ENCODE results near the gene DLGAP1. TPM values are rescaled to one million over a fixed set of nuclear protein-coding genes. Genes with fewer than 3 reads are reported as not detected.
A peak's percentile ranks its signal among the peaks of the same experiment; 100 is the strongest.

DLGAP1 gene
- total RNA-seq, 1 experiment from 2014 or later = not detected

DNA sequence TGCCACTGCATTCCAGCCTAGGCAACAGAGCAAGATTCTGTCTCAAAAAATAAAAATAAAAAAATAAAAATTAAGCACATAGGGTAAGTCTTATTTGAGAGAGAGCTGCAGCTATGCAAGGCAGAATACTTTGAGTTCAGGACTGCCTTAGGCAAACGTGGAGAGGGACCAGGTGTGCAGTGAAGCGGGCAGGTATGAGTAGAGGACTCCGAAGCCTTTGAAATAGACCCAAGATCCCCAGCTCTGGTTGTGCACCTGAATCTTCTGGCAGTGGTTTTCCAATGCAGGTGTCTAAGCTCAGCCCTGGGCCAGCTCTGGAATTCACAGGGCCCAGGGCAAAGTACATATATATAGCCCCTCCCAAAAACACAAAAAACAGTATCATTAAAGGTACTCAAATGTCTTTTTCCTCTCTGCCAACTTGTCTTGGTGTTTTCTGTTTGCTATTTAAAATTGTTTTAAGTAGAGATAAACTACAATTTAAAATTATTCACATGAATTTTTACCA lies 983.9 kb downstream of the DLGAP1 start:
- no peak for DNase-seq (ENCODE audit: low spot score)

DNA sequence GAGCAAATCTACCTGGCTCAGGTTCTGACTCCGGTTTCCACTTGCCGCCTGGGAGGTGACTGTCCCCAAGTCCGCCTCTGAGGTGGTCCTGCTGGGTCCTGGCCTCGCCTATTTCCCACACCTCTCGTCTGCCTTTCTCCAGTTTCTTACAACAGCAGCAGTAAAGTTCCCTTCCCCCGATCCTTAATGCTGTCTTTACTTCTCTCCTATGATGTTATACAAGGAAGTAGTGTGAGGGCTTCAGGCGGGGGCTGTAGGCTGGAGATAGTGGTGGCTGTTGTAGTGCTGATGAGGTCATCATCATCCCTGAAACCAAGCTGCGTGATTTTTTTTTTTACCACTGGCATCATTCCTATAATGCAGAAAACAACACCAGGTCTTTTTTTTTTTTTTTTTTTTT lies 986.3 kb downstream of the DLGAP1 start:
- DNase-seq (ENCODE audit: low spot score) = no peak

DNA sequence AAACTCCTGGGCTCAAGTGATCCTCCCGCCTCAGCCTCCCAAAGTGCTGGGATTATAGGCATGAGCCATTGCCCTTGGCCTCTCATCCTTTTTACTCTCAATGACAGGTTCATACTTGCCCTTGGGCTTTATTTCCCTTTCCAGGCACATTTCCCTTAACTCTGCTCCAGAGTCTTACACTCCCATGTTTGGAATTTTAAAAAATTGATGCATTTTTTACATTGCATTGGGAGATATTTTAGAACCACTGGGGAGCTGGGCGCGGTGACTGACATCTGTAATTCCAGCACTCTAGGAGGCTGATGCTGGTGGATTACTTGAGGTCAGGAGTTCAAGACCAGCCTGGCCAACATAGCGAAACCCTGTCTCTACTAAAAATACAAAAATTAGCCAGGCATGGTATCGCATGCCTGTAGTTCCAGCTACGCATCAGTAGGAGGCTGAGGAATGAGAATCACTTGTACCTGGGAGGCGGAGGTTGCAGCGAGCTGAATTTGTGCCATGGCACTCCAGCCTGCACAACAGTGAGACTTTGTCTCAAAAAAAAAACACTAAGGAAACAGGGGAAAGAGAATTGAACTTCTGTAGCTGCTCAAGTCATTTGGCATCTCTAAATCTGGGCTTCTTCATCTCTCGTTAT lies 986.9 kb downstream of the DLGAP1 start:
- DNase-seq (ENCODE audit: low spot score) = no peak

DNA sequence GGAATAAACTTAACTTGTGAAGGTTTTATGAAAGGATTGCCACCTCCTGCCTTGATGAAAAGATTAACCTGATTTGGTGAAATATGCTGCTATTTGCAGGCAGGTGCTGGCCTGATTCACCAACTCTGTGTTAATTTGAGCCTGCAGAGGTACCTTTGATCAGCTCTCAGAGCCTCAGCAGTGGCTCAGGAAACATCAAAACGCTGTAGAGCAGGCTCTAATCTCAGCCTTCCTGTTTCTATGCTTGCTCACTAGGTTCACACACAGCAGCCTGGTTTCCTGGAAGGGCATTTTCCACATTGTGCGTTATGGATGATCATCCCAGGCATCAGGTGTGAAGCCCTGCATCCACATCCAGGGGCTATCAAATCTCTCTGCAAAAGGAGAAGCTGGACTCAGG lies 988.2 kb downstream of the DLGAP1 start:
- DNase-seq (ENCODE audit: low spot score) = no peak

DNA sequence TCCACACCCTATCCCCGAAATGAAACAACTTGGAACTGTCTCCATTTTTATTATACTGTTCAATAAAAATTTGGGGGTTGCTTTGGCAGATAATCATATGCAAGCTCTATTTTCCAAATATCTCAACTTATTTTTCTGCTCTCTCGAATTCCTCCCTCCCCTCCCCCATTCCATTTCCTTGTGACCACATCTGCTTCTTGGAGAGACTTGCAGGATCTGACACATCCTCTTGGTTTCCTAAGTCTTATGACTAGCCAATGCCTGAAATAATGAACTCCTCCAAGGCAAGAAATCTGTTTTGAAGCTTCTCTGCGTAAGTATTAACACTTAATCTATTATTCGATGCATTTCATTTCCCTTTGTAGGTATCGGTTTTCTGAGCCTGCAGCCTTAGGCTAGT lies 989.1 kb downstream of the DLGAP1 start:
- peak; percentile 67 for DNase-seq (ENCODE audit: low spot score)

DNA sequence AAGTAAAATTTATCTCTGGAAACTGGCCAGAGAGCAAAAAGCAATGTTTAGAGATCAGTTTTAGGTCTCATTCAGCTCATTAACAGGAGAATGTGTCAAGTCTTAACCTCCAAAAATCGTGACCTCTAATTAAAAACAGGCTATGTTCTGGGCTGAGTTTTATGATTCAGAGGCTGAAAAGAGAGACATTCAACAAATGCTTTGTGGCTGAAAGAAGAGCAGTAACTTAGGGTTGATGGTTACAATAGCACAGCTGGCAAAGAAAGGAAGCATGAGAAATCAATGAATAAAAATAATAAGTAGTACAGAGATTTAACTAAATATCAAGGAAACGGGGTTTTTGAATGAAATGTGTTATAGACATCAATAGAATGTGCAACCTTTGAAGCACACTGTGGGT lies 992.1 kb downstream of the DLGAP1 start:
- DNase-seq (ENCODE audit: low spot score) = no peak

DNA sequence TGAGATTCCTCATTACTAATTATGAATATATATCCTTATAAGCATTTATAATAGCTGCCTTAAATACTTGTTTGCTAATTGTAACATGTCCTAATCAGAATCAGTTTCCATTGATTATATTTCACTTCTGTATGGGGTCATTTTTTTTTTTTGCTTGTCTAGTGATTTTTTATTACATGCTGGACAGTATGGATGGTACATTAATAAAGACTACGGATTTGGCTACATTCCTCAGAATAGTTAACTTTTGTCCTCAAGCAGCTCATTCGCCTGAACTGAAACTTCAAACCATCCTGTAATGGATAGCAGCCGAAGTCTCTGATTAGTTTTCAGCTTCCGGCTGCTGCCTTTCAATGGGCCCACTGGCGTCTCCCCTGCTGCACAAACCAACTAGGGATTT lies 993.4 kb downstream of the DLGAP1 start:
- DNase-seq (ENCODE audit: low spot score) = no peak

DNA sequence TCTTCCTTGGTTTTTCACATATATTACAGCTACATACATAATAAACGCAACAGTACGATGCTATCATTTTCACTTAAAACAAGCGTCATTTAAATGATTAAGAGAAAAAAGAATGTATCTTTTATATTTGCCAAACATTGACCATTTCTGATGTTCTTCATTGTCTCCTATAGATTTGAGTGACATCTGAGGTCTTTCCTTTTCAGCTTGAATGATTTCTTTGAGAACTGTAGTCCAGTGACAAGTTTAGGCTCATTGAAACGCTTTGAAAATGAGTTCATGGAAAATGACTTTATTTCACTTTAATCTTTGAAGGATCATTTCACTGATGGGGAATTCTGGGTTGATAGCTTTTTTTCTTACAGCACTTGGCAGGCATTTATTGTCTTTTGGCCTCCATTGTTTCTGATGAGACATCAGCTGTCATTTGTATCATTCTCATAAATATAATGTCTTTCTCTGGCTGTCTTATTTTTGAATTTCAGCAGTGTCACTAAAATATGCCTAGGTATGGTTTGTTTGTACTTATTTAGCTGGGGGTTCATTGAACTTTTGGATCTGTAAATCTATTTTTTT lies 994.2 kb downstream of the DLGAP1 start:
- DNase-seq (ENCODE audit: low spot score) = no peak

DNA sequence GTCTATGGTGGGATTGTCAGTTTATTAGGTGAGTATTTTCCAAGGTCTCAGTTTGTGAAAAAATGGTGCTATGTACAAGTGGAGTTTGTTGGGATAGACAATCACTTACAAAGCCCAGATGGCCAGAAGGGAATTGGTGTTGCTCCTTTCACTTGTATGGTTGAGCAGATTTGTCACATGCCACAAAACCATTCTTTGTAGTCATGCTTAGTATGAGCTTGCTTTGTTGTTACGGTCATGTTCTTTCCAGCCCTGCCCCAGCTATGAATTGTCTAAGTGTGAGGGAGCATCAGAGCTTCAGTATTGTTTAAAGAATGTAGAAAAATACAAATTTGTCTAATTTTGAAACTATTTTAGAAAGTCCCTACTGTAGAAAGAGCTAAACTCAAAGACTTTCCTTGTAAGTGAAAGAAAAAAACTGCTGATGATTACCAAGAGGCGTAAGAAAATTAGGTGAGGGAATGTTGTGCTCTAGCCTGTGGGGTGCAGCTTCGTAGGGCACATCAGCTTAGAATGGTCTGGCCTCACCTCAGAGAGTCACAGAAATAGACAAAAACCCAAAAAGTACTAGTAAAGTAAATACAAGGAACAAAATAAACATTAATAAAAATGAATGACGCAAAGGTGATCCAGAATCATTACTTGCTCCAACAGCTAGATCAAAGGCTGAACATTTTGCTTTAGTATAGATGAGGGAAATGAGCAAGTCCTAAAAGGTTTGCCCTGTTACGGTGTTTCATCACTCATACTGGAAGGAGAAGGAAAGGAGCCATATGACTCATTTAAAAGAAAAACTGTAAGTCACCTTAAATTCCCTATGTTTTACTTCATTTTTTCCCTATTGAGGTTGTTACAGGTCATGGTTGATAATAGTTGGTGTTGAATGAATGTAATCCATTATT lies 995.9 kb downstream of the DLGAP1 start:
- DNase-seq (ENCODE audit: low spot score) = peak; percentile 51

DNA sequence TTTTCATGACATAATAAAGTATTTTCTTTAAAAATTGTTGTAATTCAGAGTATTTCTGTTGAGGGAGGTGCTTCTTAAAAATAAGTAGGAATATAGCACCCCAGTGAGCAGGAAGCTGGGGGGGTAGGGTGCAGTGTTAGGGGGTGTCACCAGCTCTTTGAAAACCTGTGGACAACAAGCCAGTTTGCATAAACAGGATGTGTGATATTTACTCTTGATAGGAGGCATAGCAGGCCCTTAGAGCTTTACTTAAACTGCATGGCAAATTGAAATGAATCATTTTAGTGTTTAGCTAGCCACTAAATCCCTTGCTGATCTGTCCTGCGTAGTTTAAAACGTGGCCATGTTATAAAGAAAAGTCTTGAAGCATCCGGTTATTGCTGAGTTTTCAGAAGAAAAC lies 996.7 kb downstream of the DLGAP1 start:
- no peak for DNase-seq (ENCODE audit: low spot score)

DNA sequence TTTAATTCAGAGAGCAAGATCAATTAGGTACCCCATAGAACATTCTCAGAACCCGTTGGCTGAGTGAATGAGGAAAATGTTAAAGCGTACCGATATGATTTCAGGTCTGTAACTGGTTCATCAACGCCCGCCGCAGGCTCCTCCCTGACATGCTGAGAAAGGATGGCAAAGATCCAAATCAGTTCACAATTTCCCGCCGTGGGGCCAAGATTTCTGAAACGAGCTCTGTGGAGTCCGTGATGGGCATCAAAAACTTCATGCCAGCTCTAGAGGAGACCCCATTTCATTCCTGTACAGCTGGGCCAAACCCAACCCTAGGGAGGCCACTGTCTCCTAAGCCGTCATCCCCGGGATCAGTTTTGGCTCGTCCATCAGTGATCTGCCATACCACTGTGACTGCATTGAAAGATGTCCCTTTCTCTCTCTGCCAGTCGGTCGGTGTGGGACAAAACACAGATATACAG lies 997.8 kb downstream of the DLGAP1 start:
- no peak for DNase-seq (ENCODE audit: low spot score)

DNA sequence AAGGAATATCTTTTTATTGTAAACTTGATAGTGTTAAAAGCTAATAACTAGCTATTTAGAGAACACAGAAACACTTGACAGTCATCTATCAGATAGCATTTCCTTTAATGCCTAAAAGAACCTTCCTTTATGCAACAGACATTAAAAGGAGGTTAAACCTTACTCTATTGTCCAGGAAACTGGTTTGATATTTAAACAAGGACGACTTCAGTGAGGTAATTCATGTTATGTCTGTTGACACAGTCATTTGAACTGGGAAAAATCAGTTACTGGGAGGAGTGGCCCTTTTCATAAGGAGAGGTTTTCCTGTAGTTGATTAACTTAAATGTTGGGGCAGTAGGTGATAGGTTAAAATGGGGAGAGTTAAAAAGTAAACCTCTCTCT lies 998.4 kb downstream of the DLGAP1 start:
- no peak for DNase-seq (ENCODE audit: low spot score)

DNA sequence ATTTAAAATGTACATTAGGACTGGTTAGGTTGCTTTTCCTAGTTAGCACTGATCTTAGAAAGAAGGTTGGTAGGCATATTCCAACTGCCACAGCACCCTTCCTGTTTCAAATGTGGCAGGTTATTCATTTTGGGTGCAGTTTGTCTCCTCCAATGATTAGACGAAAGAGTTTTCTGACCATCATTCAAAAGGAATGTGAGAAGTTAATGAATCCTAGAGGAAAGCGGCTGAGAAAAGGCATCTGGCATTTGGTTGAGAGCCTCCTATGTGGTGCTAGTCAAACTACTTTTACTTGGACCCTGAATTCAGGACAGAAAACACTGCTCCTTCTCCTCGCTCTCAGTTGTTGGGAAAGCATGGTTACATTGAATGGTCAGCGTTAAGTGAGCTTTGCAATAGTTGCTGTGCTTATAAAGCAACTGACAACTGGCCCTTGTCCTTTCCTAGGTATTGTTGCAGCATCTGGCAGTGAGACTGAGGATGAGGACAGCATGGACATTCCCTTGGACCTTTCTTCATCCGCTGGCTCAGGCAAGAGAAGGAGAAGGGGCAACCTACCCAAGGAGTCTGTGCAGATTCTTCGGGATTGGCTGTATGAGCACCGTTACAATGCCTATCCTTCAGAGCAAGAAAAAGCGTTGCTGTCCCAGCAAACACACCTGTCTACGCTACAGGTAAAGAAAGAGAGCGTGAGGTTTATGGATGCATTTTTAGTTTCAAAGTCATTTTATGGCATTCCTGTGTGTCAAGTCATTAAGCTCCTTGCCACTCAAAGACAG lies 999.0 kb downstream of the DLGAP1 start:
- peak; percentile 71 for DNase-seq (ENCODE audit: low spot score)

DNA sequence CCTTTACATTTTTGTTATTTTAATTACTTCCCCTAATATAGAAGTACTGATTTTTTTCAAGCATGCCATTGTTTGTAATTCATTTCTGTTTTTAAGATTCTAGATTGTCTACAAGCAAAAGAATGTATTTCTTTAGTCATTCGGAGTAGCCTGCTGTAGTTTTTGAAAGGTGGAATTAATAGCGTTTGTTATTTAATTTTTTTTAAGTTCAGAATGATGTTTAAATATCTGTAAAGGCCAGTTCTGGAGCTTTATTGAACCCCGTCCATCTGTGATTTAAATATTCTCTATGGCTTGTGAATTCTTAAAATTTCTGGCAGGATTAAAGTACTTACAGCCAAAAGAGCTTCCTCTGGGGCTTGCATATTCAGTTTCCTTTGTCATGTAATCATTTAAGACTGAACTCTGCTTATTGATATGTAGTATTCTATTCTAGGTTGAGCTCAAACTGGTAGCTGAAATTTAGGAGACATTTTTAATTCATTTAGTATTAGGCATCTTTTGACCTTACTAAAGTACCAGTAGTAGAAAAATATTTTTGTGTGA lies 999.9 kb downstream of the DLGAP1 start:
- DNase-seq (ENCODE audit: low spot score) = no peak

DNA sequence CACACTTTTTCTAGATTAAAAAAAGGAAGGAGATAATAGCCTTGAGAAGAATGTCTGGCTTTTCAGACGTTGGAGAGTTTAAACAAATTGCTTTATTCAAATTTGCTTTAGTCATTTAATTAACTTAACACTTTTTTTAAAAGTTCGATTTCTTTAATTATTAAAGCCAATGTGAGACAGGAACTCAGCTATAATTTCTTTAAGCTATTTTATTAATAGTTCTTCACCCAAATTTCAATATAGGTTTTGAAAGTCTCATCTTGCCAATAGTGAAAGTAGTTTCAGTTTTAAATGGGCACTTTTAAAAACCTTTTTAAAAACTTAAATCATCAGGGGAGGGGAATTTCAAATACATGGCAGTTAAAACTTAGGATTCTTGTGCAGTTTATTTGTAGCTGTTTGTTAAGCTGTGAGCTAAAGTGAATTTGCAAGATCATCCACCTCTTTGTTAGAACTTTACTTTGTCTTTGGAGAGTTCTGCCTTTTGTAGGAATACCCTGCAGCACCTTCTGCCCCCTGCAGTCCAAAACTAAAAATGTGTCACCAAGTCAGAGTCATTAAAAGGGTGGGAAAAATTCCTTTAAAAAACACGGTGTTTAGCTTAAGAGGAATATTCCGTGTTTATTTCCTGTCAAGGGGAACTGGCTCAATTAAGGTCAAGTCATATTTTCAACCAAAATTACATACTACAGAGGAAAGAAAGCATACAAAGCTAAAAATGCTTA lies 1000.6 kb downstream of the DLGAP1 start:
- DNase-seq (ENCODE audit: low spot score) = peak; percentile 74

DNA sequence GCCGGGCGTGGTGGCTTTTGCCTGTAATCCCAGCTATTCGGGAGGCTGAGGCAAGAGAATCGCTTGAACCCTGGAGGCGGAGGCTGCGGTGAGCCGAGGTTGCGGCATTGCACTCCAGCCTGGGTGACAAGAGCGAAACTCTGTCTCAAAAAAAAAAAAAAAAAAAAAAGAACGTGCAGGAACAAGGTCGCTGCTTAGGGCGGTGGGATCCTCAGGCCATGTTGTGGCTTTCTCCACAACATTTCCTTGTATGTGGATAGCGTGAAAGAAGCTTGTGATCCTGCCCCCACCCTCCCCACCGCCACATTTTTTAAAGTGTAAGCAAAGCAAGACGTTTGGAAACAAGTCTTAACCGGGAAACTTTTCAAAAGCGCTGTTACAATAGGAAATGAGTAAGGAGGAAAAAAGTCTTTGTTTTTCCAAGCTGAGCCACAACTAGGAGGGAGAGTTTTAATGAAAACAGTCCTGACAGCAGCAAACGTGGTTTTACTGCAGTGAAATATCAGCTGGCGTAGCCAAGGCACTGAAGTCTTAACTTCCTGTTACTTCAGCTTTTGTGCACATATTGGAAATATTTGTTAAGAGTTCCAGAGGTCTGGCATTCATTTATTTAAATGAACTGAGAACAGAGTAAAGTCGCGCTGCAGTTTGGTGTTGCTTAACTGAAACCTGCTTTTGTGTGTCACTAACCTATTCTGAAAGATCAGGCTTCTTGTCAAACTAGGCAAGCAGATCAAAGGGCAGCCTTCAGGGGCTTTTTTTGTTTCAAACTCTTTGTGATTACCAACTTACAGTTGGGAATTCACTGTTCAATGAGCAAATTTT lies 1001.4 kb downstream of the DLGAP1 start:
- peak; percentile 78 for DNase-seq (ENCODE audit: low spot score)

DNA sequence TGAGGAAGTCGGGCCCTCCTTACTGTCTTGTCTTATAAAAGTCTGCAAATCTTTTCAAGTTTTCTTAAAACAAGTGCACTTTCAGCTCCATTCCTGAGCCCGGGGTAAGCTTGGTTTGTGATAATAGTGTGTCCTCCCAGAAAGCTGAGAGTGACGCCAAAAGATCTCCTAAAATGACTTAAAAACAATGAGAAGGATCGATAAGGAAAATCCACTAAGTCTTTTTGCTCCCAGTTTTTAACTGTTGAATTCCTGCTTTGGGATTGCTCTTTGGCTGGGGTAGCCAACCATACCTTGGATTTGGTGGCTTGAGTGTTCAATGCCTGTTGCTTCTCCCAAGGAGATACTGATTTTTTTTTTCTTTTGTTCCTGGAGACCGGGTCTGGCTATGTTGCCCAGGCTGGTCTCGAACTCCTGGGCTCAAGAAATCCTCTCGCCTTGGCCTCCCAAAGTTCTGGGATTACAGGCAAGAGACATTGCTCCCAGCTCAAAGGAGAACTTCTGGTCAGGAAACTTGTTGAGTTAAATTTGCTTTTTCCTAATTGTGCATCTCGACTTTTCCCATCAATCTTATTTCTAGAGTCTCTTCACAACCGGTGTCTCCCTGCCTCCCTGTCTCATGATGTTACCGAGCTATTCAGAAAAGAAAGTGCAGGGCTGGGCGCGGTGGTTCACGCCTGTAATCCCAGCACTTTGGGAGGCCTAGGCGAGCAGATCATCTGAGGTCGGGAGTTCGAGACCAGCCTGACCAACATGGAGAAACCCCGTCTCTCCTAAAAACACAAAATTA lies 1002.2 kb downstream of the DLGAP1 start:
- no peak for DNase-seq (ENCODE audit: low spot score)

DNA sequence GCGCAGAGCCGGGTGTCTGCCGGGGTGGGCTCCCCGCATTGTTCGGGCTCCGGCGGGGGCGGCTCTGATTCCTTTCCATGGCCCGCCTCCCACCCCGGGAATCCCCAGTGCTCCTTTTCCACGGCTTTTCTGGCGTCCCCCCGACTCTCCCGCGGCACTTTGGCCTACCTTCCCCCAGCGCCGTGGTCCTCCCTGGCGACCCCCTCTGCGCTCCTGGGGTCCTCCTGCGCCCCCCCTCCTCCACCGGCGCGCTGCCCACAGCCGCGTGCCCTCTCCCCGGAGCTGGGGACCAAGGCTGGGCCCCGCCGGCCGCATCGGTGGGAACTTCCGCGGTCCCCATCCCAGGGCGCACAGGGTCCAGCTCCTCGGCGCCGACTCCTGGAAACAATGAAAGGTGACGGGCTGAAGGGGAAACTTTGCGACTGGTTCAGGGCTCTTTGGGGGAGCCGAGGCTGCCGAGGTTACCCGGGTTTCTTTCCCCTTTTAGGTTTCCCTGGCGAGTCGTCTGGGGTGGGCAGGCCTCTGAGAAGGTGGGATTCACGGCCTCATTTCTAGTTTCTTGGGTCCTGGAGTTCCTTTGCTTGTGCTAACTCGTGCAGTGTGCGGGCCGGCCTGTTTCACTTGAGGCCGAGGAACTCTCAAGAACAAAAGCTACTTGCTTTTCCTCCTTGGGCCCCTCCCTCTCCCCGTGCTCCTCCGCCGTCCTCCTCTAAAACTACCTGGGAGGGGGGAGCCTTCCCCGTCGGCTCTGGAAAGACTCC lies 1002.9 kb downstream of the DLGAP1 start:
- DNase-seq (ENCODE audit: low spot score) = peak; percentile 57
